Stomach (tissue), 9 donors: ENCODE data around the gene NCKAP1. TPM values are rescaled to one million over a fixed set of nuclear protein-coding genes. Genes with fewer than 3 reads are reported as not detected.
A peak's percentile ranks its signal among the peaks of the same experiment; 100 is the strongest.

ENCODE experiments used
- DNase-seq, 2 donors: peaks; one replicate each; pipeline versions ENCODE4 v3.0.0 to v3.0.0-alpha.2; 2013 to 2019
- H3K27ac ChIP-seq, 5 donors: fragments of 200-600 bp in 4 of 5; sonication (generic) in 4 of 5; one replicate each; pipeline ENCODE4 v1.5.1; 2013 to 2019; ENCODE audit warnings: mild to moderate bottlenecking in 1 of 5, moderate library complexity in 1 of 5
- H3K27me3 ChIP-seq, 3 donors: fragments of 200-600 bp; sonication (generic); one replicate each; pipeline ENCODE4 v1.5.1; 2017 to 2019; ENCODE audit warnings: mixed run types in 1 of 3
- H3K36me3 ChIP-seq, 4 donors: fragments of 200-600 bp; sonication (generic); 1 replicate in 3 of 4; 2 replicates in 1 of 4; pipeline ENCODE4 v1.5.1; 2016 to 2019
- H3K4me1 ChIP-seq, 4 donors: fragments of 200-600 bp; sonication (generic); one replicate each; pipeline ENCODE4 v1.5.1; 2016 to 2019
- H3K4me3 ChIP-seq, 4 donors: fragments of 200-600 bp; sonication (generic) in 3 of 4; one replicate each; pipeline ENCODE4 v1.5.1; 2016 to 2019; ENCODE audit warnings: mild to moderate bottlenecking in 1 of 4
- H3K9me3 ChIP-seq, 4 donors: fragments of 200-600 bp; sonication (generic); one replicate each; pipeline ENCODE4 v1.5.1; 2016 to 2019
- EP300 ChIP-seq: sonication (generic); formaldehyde crosslinking; IDR thresholded peaks from one replicate; pipeline ENCODE4 v1.6.1; 2017; ENCODE audit warnings: antibody characterized with exemption
- POLR2A ChIP-seq, 4 donors: fragments of 450-650 bp; IDR thresholded peaks; one replicate each; pipeline ENCODE4 v1.6.1; 2016; ENCODE audit warnings: antibody characterized with exemption in 4 of 4, control low read depth in 2 of 4, mild to moderate bottlenecking in 1 of 4, moderate library complexity in 1 of 4
- POLR2AphosphoS5 ChIP-seq, 3 donors: sonication (generic); formaldehyde crosslinking; IDR thresholded peaks; one replicate each; pipeline ENCODE4 v1.6.1; 2016; ENCODE audit warnings: antibody characterized with exemption in 3 of 3
- WGBS, 5 donors: extraction: QIAGEN DNeasy Blood & Tissue Kit in 3 of 5; methylation state at CpG; one replicate each; pipeline versions ENCODE4 v1.1.5 to v1.1.7; 2013 to 2018; 5-methylcytosine and 5-hydroxymethylcytosine counted together
- intact Hi-C: fragments of 100-400 bp; cut with DNase I; formaldehyde crosslinking; loops from one replicate; pipeline ENCODE4 v1.15.1; 2023; ENCODE audit warnings: low total_unique reads
- polyA plus RNA-seq, 3 donors: library from polyadenylated mRNA; stranded (reverse); fragments of 200-250 nt; gene quantifications; one replicate each; pipeline ENCODE4 v1.2.3, GENCODE V29; 2013
- small RNA-seq, 4 donors: library from RNA; depleted of rRNA; stranded (forward); fragments of <200 nt; gene quantifications; one replicate each; pipeline ENCODE3, GENCODE V24; 2016
- total RNA-seq, 5 donors: library from RNA; depleted of rRNA; stranded (reverse); fragments of >200 nt; gene quantifications; one replicate each; pipeline versions ENCODE4 v1.1.0 to v1.2.3, GENCODE V29; 2014 to 2016
- TF ChIP-seq, protein P1 (sequence below), 7 experiments: fragments of 450-650 bp in 4 of 7; fragments of 200-600 bp in 3 of 7; sonication (generic) in 3 of 7; IDR thresholded peaks; one replicate each; pipeline ENCODE4 v1.5.1; 2016 to 2019; ENCODE audit warnings: antibody characterized with exemption in 7 of 7, control low read depth in 2 of 7, mild to moderate bottlenecking in 1 of 7
- donor health status: healthy with polysubstance abuse.
- donor health status: Bipolar disorder and iron deficiency.
- donor health status: healthy.

The NCKAP1 gene
- total and polyA plus RNA-seq, 8 donors, result 13.0 to 262 (median 68.8) TPM

DNA sequence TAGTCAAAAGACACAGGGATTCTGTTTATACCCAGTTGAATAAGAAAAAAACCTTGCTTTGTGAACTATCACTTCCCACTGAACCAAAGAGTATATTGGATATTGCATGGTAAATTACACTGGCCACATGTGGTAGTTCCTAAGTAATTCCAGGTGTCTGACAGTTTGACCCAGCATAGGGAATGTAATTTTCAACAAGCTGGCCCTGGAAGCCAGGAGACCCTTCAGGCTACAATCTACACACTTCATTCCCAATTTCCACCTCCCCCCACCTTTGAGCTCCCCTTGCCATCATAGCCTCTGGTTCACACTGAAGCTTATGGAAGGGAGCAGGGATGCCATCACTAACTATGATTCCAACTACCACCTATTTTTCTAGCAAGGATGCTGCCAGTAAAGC, 174.6 kb downstream of the NCKAP1 start:
- no peak for DNase-seq
- TF ChIP-seq POLR2A (IDR thresholded peaks at IDR 0.05) (no peak), EP300 (no peak), POLR2AphosphoS5 (IDR thresholded peaks at IDR 0.05) (no peak)
- TF ChIP-seq, protein P1, sequence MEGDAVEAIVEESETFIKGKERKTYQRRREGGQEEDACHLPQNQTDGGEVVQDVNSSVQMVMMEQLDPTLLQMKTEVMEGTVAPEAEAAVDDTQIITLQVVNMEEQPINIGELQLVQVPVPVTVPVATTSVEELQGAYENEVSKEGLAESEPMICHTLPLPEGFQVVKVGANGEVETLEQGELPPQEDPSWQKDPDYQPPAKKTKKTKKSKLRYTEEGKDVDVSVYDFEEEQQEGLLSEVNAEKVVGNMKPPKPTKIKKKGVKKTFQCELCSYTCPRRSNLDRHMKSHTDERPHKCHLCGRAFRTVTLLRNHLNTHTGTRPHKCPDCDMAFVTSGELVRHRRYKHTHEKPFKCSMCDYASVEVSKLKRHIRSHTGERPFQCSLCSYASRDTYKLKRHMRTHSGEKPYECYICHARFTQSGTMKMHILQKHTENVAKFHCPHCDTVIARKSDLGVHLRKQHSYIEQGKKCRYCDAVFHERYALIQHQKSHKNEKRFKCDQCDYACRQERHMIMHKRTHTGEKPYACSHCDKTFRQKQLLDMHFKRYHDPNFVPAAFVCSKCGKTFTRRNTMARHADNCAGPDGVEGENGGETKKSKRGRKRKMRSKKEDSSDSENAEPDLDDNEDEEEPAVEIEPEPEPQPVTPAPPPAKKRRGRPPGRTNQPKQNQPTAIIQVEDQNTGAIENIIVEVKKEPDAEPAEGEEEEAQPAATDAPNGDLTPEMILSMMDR (IDR thresholded peaks at IDR 0.05), result no peak

DNA sequence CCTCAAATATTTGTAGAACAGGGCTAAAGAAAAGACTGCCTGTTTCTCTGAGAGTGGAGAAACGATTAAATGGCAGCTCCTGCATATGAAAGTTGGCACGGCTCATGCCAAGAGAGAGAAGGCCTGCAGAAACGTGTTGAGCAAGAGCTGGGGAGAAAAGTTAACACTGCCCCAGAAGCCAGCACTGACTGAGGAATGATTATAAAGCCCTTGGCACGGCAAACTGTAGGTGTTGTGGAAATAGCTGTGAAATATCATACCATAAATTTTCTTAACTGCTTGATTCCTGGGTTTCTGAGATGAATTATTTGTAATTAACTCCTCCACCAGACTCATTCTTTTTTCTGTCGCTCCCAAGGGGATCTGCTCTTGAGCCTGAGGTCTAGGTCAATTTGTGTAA, 176.2 kb downstream of the NCKAP1 start:
- intact Hi-C loops, result no loop called here
- no peaks in the 10 kb centered on the region for H3K36me3 ChIP-seq
- no peak overlapping the region for H3K4me3 ChIP-seq
- no peaks in the 10 kb centered on the region for H3K9me3 ChIP-seq
- DNase-seq, result peak; percentile 58
- peaks cover 0 to 13% (median 10%) of the 10 kb centered on the region in 3 donors for H3K27me3 ChIP-seq
- WGBS, 5 donors, result 24 to 42% (median 34%) methylated on average over 5 of the region's 5 CpGs
- H3K4me1 ChIP-seq, result peaks cover 0 to 46% (median 19%) of the 10 kb centered on the region in 4 donors
- TF ChIP-seq POLR2A (IDR thresholded peaks at IDR 0.05), result no peak
- TF ChIP-seq EP300, result no peak
- TF ChIP-seq, protein P1 (IDR thresholded peaks at IDR 0.05), result no peak
- no peak for TF ChIP-seq POLR2AphosphoS5 (IDR thresholded peaks at IDR 0.05)
- peak overlapping the region in 4 of 5 donors; percentile 8 to 39 (median 22) for H3K27ac ChIP-seq

More for the DNA sequence above, 174.6 kb downstream of the NCKAP1 start:
- Histone ChIP-seq H3K36me3 (no peaks in the 10 kb centered on the region), H3K4me1 (peaks cover 4 to 57% (median 27%) of the 10 kb centered on the region in 4 donors), H3K9me3 (no peaks in the 10 kb centered on the region), H3K27ac (no peak overlapping the region), H3K4me3 (no peak overlapping the region), H3K27me3 (peaks cover 0 to 16% (median 12%) of the 10 kb centered on the region in 3 donors)
- intact Hi-C loops, result no loop called here

- Histone ChIP-seq H3K9me3 (no peaks in the 10 kb centered on the region), H3K27ac (no peak overlapping the region), H3K4me3 (no peak overlapping the region), H3K4me1 (peaks cover 0 to 34% (median 7%) of the 10 kb centered on the region in 4 donors), H3K36me3 (no peaks in the 10 kb centered on the region), H3K27me3 (peaks cover 0 to under 1% (median 0%) of the 10 kb centered on the region in 3 donors)
- TF ChIP-seq, protein P1 (IDR thresholded peaks at IDR 0.05), result no peak
- intact Hi-C loops, result no loop called here
- 85 to 95% (median 93%) methylated on average over 2 of the region's 2 CpGs for WGBS, 5 donors
- DNase-seq, result no peak
Measured at GRCh38 chr2:182860858-182861257, 177.4 kb downstream of the NCKAP1 start.

Small RNA genes lying within 50 kb of the gene (small RNA-seq; reads per million reads assigned to genes)
- gene RF00019, result 0 reads per million in 4 donors
- 0 reads per million in 4 donors for gene RF00599
- gene RNU6-1122P, result 0 reads per million in 4 donors

Other genes with a start within 250 kb of the NCKAP1 start
- 10 to 100 TPM in 3 of 5 donors, 1 to 10 TPM in 2; 5.8 to 85.3 (median 13.6) TPM for gene FRZB, start 171.8 kb downstream of the NCKAP1 start, total RNA-seq
- 1 to 10 TPM in 1 of 3 donors, under 1 TPM in 2; 0.76 to 5.0 (median 0.87) TPM for gene FRZB, start 171.8 kb downstream of the NCKAP1 start, polyA plus RNA-seq
- gene DUSP19, start 40.3 kb upstream of the NCKAP1 start, total RNA-seq, result 10 to 100 TPM in 1 of 5 donors, 1 to 10 TPM in 3, not detected in 1; 3.5 to 19.6 (median 4.9) TPM
- gene DUSP19, start 40.3 kb upstream of the NCKAP1 start, polyA plus RNA-seq, result 1 to 10 TPM; 1.1 to 4.3 (median 1.7) TPM
- 10 to 100 TPM in 4 of 5 donors, 1 to 10 TPM in 1; 1.4 to 59.5 (median 43.3) TPM for gene NUP35, start 86.0 kb upstream of the NCKAP1 start, total RNA-seq
- gene NUP35, start 86.0 kb upstream of the NCKAP1 start, polyA plus RNA-seq, result 10 to 100 TPM in 2 of 3 donors, 1 to 10 TPM in 1; 8.0 to 11.3 (median 10.5) TPM